Keratinocyte (primary cell): ENCODE measurements around the gene FBXO46. TPM values are rescaled to one million over a fixed set of nuclear protein-coding genes. Genes with fewer than 3 reads are reported as not detected.

Experiments
- DNase-seq: peaks from one replicate; pipeline ENCODE4 v3.0.0-alpha.2; 2011; ENCODE audit warnings: low read depth, missing footprints, low spot score
- FAIRE-seq: peaks from 2 replicates; lab custom pipeline; 2011; peaks lifted over from hg19 to GRCh38; lab: Jason Lieb, UNC
- H2AFZ ChIP-seq: 2 replicates; pipeline ENCODE4 v1.6.0; 2012; ENCODE audit warnings: low read length, control low read depth, inconsistent platforms; ENCODE audit not compliant: control insufficient read depth
- H3K27ac ChIP-seq: 2 replicates; pipeline ENCODE4 v1.5.1; 2011; ENCODE audit warnings: low read length; ENCODE audit not compliant: control insufficient read depth, insufficient read depth
- H3K27me3 ChIP-seq: 3 replicates; pipeline ENCODE4 v1.6.0; 2011; ENCODE audit warnings: low read length; ENCODE audit not compliant: control insufficient read depth, insufficient read depth; ENCODE audit errors: extremely low read depth
- H3K36me3 ChIP-seq, 2 experiments: 2 replicates in 1 of 2; 3 replicates in 1 of 2; pipeline ENCODE4 v1.5.1; 2011; ENCODE audit warnings: low read length in 2 of 2, mild to moderate bottlenecking in 1 of 2; ENCODE audit not compliant: control insufficient read depth in 2 of 2, insufficient read depth in 2 of 2; ENCODE audit errors: extremely low read depth in 1 of 2
- H3K4me1 ChIP-seq: 3 replicates; pipeline ENCODE4 v1.5.1; 2011; ENCODE audit warnings: low read length; ENCODE audit not compliant: control insufficient read depth, insufficient read depth; ENCODE audit errors: extremely low read depth
- H3K4me2 ChIP-seq: 3 replicates; pipeline ENCODE4 v1.6.0; 2011; ENCODE audit warnings: low read depth, low read length; ENCODE audit not compliant: control insufficient read depth, insufficient read depth; ENCODE audit errors: extremely low read depth
- H3K4me3 ChIP-seq, 3 experiments: fragments of 200-600 bp in 1 of 3; sonication (generic) in 1 of 3; 2 replicates in 2 of 3; 3 replicates in 1 of 3; pipeline ENCODE4 v1.5.1; 2011 to 2016; ENCODE audit warnings: low read length in 3 of 3, mild to moderate bottlenecking in 3 of 3, control low read depth in 2 of 3, inconsistent platforms in 1 of 3, low read depth in 1 of 3, mixed read lengths in 1 of 3, mixed run types in 1 of 3, moderate library complexity in 1 of 3; ENCODE audit not compliant: control insufficient read depth in 2 of 3, insufficient read depth in 2 of 3; ENCODE audit errors: extremely low read depth in 1 of 3
- H3K79me2 ChIP-seq: 2 replicates; pipeline ENCODE4 v1.6.0; 2012; ENCODE audit warnings: low read length; ENCODE audit not compliant: control insufficient read depth, insufficient read depth
- H3K9ac ChIP-seq: 3 replicates; pipeline ENCODE4 v1.6.0; 2011; ENCODE audit warnings: low read length; ENCODE audit not compliant: control insufficient read depth, insufficient read depth; ENCODE audit errors: extremely low read depth
- H3K9me1 ChIP-seq: 3 replicates; pipeline ENCODE4 v1.6.0; 2011; ENCODE audit warnings: low read length; ENCODE audit not compliant: control insufficient read depth, insufficient read depth; ENCODE audit errors: extremely low read depth
- H3K9me3 ChIP-seq: 2 replicates; pipeline ENCODE4 v1.5.1; 2012; ENCODE audit warnings: low read depth, low read length; ENCODE audit not compliant: control insufficient read depth
- H4K20me1 ChIP-seq: 3 replicates; pipeline ENCODE4 v1.6.0; 2011; ENCODE audit warnings: low read length; ENCODE audit not compliant: control insufficient read depth, insufficient read depth; ENCODE audit errors: extremely low read depth
- CTCF ChIP-seq, 3 experiments: IDR thresholded peaks in 1 of 3; conservative IDR thresholded peaks in 1 of 3; optimal IDR thresholded peaks in 1 of 3; 2 replicates in 2 of 3; 3 replicates in 1 of 3; pipeline versions ENCODE3 to v1.5.1; 2011; ENCODE audit warnings: low read length in 3 of 3, mild to moderate bottlenecking in 3 of 3, moderate library complexity in 2 of 3, control low read depth in 1 of 3, inconsistent platforms in 1 of 3; ENCODE audit not compliant: insufficient read depth in 2 of 3; ENCODE audit errors: extremely low read depth in 1 of 3
- EZH2 ChIP-seq: IDR thresholded peaks from one replicate; pipeline ENCODE4 v1.6.1; 2012; ENCODE audit warnings: inconsistent platforms, mild to moderate bottlenecking, low read length, moderate library complexity
- dilution Hi-C: fragments of 300-500 bp; cut with MboI; formaldehyde crosslinking; loops from one replicate; pipeline ENCODE4 v1.7.0; 2020; ENCODE audit warnings: low sequenced_read_pairs; ENCODE audit not compliant: extremely low pct_ligation_motif_present
- polyA plus RNA-seq, 5 experiments: library from polyadenylated mRNA; depleted of rRNA in 3 of 5; stranded (reverse) in 3 of 5; stranded (forward) in 1 of 5; unstranded in 1 of 5; fragments of >200 nt; gene quantifications; 1 replicate in 1 of 5; 2 replicates in 3 of 5; 3 replicates in 1 of 5; pipeline versions ENCODE4 v1.2.1 to v1.2.3, GENCODE V29; 2011 to 2012; ENCODE audit warnings: missing spikeins in 2 of 5, low read depth in 1 of 5, low replicate concordance in 1 of 5

Gene FBXO46
- polyA plus RNA-seq, 1 donor (not counting 4 experiments of a cell fraction or from before 2014, with no cell fraction given), result 2.1 TPM

GRCh38 chr19:45765702-45766295 lies 35.1 kb upstream of the FBXO46 start:
- H3K4me2 ChIP-seq, result no peak overlapping the region

GRCh38 chr19:45764945-45765701 lies 34.4 kb upstream of the FBXO46 start:
- Histone ChIP-seq H3K27me3 (no peaks in the 10 kb centered on the region), H3K4me2 (no peak overlapping the region), H3K9me3 (no peaks in the 10 kb centered on the region), H3K79me2 (no peaks in the 10 kb centered on the region), H3K27ac (no peak overlapping the region), H3K4me1 (peaks cover 15% of the 10 kb centered on the region), H4K20me1 (no peaks in the 10 kb centered on the region), H3K36me3 (no peaks in the 10 kb centered on the region), H3K9ac (no peak overlapping the region), H3K9me1 (no peaks in the 10 kb centered on the region), H3K4me3 (no peak overlapping the region), H2AFZ (no peak overlapping the region)
- TF ChIP-seq EZH2 (no peak), CTCF (optimal IDR thresholded peaks at IDR 0.05 in 1 of 3, IDR thresholded peaks at IDR 0.05 in 1 of 3, conservative IDR thresholded peaks at IDR 0.05 in 1 of 3; ENCODE audit: extremely low read depth in 1 of 3, insufficient read depth in 2 of 3, low read length in 3 of 3) (no peak)
- dilution Hi-C loops, result no loop called here
- DNase-seq (no peak), FAIRE-seq (no peak)

More at GRCh38 chr19:45765702-45766295, 35.1 kb upstream of the FBXO46 start:
- Histone ChIP-seq H3K4me1 (peaks cover 15% of the 10 kb centered on the region), H3K9me1 (no peaks in the 10 kb centered on the region), H2AFZ (no peak overlapping the region), H3K79me2 (no peaks in the 10 kb centered on the region), H3K4me3 (no peak overlapping the region), H4K20me1 (no peaks in the 10 kb centered on the region), H3K9me3 (no peaks in the 10 kb centered on the region), H3K27ac (no peak overlapping the region), H3K9ac (no peak overlapping the region), H3K36me3 (no peaks in the 10 kb centered on the region), H3K27me3 (no peaks in the 10 kb centered on the region)
- DNase-seq, result no peak
- FAIRE-seq, result no peak
- no peak for TF ChIP-seq CTCF (optimal IDR thresholded peaks at IDR 0.05 in 1 of 3, IDR thresholded peaks at IDR 0.05 in 1 of 3, conservative IDR thresholded peaks at IDR 0.05 in 1 of 3; ENCODE audit: extremely low read depth in 1 of 3, insufficient read depth in 2 of 3, low read length in 3 of 3)
- dilution Hi-C loops, result no loop called here
